ENCODE data around the gene FYTTD1. TPM values are rescaled to one million over a fixed set of nuclear protein-coding genes. Genes with fewer than 3 reads are reported as not detected.
A peak's percentile ranks its signal among the peaks of the same experiment; 100 is the strongest.

Gene FYTTD1
- total RNA-seq, 1 experiment from 2014 or later, result 70.7 TPM

- Histone ChIP-seq H4K20me1 (ENCODE audit: insufficient read depth) (peaks cover 11% of the 10 kb centered on the region; the same call in 1 of the 2 replicates), H3K4me3 (replicated peaks in 1 of 2; ENCODE audit: low read depth in 1 of 2, low read length in 2 of 2) (no peak overlapping the region), H3K4me2 (ENCODE audit: low read length) (no peak overlapping the region; the same call in 1 of the 2 replicates), H3K4me1 (ENCODE audit: control insufficient read depth in 1 of 2, insufficient read depth in 2 of 2, low read length in 2 of 2) (peaks cover 9 to 46% of the 10 kb centered on the region in 2 experiments), H3K27me3 (ENCODE audit: insufficient read depth, low read length) (no peaks in the 10 kb centered on the region), H3K27ac (ENCODE audit: low read depth, low read length) (no peak overlapping the region), H3K9me2 (ENCODE audit: insufficient read depth) (no peaks in the 10 kb centered on the region), H3K9ac (ENCODE audit: low read length) (no peak overlapping the region), H3K9me3 (ENCODE audit: control insufficient read depth in 1 of 2, insufficient read depth in 1 of 2, low read depth in 1 of 2, low read length in 2 of 2) (no peaks in the 10 kb centered on the region), H3K79me2 (ENCODE audit: insufficient read depth, low read length) (peaks cover 76% of the 10 kb centered on the region), H3K36me3 (ENCODE audit: control insufficient read depth in 1 of 2, insufficient read depth in 2 of 2, low read length in 2 of 2) (peaks cover 6 to 11% of the 10 kb centered on the region in 2 experiments), H2AFZ (ENCODE audit: low read depth, low read length, poor library complexity, severe bottlenecking) (no peak overlapping the region)
- TF ChIP-seq CTCF (IDR thresholded peaks at IDR 0.05 in 2 of 3, conservative IDR thresholded peaks at IDR 0.05 in 1 of 3; ENCODE audit: borderline replicate concordance in 1 of 3, insufficient read depth in 1 of 3, low read depth in 2 of 3, low read length in 2 of 3) (0 out of 6 replicates have a peak, but pooled peaks of 2 of the 3 experiments have one; percentile 14 to 22), YY1 (IDR thresholded peaks at IDR 0.05; ENCODE audit: extremely low read depth, insufficient replicate concordance, low read depth, low read length) (no peak), POLR2AphosphoS5 (IDR thresholded peaks at IDR 0.05; ENCODE audit: low read depth, low read length) (no peak)
- ChIA-PET RAD21 (ENCODE audit: low non-redundant PET in 1 of 2, low total read pairs in 2 of 2, uncharacterized antibody in 2 of 2, unreplicated experiment in 2 of 2) (no interaction called here), CTCF (no interaction called here), POLR2A (interaction anchor here (0.8 to 1.0 kb wide), 3 partner anchors 17 to 37 kb away, joined by 3 read pairs; partner anchors contain the start of gene LRCH3)
- no peak for ATAC-seq
- TSS peak; percentile 12 for BruUV-seq (replicated peaks)
- no peak for DNase-seq (ENCODE audit: low read depth, low spot score)
- intact Hi-C loops (cut with micrococcal nuclease), result no loop called here
Observed at GRCh38 chr3:197753263-197753662, 3.6 kb downstream of the FYTTD1 start.

GRCh38 chr3:197756704-197757103 is 7.0 kb downstream of the FYTTD1 start:
- Histone ChIP-seq H4K20me1 (ENCODE audit: insufficient read depth) (peaks cover 5% of the 10 kb centered on the region; the same call in 1 of the 2 replicates), H3K4me2 (ENCODE audit: low read length) (no peak overlapping the region), H3K27ac (ENCODE audit: low read depth, low read length) (no peak overlapping the region), H3K9me3 (ENCODE audit: control insufficient read depth in 1 of 2, insufficient read depth in 1 of 2, low read depth in 1 of 2, low read length in 2 of 2) (no peaks in the 10 kb centered on the region), H3K9ac (ENCODE audit: low read length) (no peak overlapping the region), H3K27me3 (ENCODE audit: insufficient read depth, low read length) (no peaks in the 10 kb centered on the region), H3K36me3 (ENCODE audit: control insufficient read depth in 1 of 2, insufficient read depth in 2 of 2, low read length in 2 of 2) (peaks cover 6 to 28% of the 10 kb centered on the region in 2 experiments), H3K4me1 (ENCODE audit: control insufficient read depth in 1 of 2, insufficient read depth in 2 of 2, low read length in 2 of 2) (peaks cover 7 to 34% of the 10 kb centered on the region in 2 experiments), H2AFZ (ENCODE audit: low read depth, low read length, poor library complexity, severe bottlenecking) (no peak overlapping the region), H3K79me2 (ENCODE audit: insufficient read depth, low read length) (peaks cover 94% of the 10 kb centered on the region), H3K9me2 (ENCODE audit: insufficient read depth) (no peaks in the 10 kb centered on the region), H3K4me3 (replicated peaks in 1 of 2; ENCODE audit: low read depth in 1 of 2, low read length in 2 of 2) (no peak overlapping the region)
- TF ChIP-seq ZFX (IDR thresholded peaks at IDR 0.05) (no peak), POLR2A (IDR thresholded peaks at IDR 0.05; ENCODE audit: borderline replicate concordance, extremely low read depth, insufficient read depth, insufficient read length) (no peak), MAX (IDR thresholded peaks at IDR 0.05) (no peak), FOSL1 (IDR thresholded peaks at IDR 0.05; ENCODE audit: low read depth) (no peak)
- RAD21 ChIA-PET (ENCODE audit: low non-redundant PET in 1 of 2, low total read pairs in 2 of 2, uncharacterized antibody in 2 of 2, unreplicated experiment in 2 of 2), result no interaction called here
- no TSS peak for BruUV-seq (replicated peaks)
- POLR2A ChIA-PET, result no interaction called here
- intact Hi-C loops (cut with micrococcal nuclease), result no loop called here
- CTCF ChIA-PET, result no interaction called here
- ATAC-seq (no peak), DNase-seq (ENCODE audit: low read depth, low spot score) (no peak)

Data from HCT116 (cell line).